ENCODE measurements around the gene RBMS1.

Gene RBMS1

DNA sequence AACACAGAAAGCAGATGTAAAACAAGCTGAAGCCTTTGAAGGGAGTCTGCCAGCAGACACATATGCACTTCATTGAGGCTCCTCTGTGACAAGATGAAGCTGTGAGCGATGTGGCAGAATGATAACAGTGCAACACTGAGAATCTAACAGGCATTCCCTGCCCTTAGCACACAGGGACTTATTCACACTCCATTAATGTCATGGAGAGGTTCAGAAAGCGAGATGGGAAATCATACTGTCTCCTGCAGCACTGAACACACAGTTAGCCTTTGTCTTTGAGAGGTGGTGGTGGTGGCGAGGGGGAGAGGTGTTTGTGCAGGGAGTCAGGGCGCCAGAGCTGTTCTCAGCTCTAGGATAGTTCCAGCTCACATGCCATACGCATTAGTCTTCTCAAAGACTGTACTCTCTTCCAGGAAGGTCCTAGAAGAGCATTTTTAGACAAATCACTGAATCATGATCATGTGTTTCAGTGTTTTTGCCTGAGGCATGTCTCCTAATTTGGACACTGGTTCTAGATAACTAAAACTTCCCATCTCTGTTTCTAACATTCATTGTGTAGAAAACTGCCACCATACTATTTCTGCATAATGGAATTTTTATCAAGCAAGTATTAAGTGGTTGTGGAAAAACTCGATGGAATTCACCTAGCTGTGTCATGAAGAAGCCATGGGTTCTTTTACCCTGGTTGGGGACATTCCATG lies 200.1 kb downstream of the RBMS1 start:
- no peak overlapping the region for H3K9ac ChIP-seq
- peaks cover 15% of the 10 kb centered on the region for H3K4me1 ChIP-seq (ENCODE audit: low read depth, poor library complexity, severe bottlenecking)
- H3K36me3 ChIP-seq (ENCODE audit: insufficient read depth), result no peaks in the 10 kb centered on the region
- H3K4me3 ChIP-seq (IDR thresholded peaks at IDR 0.05; ENCODE audit: insufficient read depth, low read depth, low read length), result no peak overlapping the region
- no peaks in the 10 kb centered on the region for H4K20me1 ChIP-seq (ENCODE audit: insufficient read depth)
- H2AFZ ChIP-seq (ENCODE audit: low read depth), result no peak overlapping the region
- H3K27me3 ChIP-seq (ENCODE audit: insufficient read depth, low read depth), result no peaks in the 10 kb centered on the region
- TF ChIP-seq, protein P1, sequence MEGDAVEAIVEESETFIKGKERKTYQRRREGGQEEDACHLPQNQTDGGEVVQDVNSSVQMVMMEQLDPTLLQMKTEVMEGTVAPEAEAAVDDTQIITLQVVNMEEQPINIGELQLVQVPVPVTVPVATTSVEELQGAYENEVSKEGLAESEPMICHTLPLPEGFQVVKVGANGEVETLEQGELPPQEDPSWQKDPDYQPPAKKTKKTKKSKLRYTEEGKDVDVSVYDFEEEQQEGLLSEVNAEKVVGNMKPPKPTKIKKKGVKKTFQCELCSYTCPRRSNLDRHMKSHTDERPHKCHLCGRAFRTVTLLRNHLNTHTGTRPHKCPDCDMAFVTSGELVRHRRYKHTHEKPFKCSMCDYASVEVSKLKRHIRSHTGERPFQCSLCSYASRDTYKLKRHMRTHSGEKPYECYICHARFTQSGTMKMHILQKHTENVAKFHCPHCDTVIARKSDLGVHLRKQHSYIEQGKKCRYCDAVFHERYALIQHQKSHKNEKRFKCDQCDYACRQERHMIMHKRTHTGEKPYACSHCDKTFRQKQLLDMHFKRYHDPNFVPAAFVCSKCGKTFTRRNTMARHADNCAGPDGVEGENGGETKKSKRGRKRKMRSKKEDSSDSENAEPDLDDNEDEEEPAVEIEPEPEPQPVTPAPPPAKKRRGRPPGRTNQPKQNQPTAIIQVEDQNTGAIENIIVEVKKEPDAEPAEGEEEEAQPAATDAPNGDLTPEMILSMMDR (conservative IDR thresholded peaks at IDR 0.05; ENCODE audit: low read depth, low read length), result no peak
- H3K27ac ChIP-seq, result no peak overlapping the region
- no peak overlapping the region for H3K4me2 ChIP-seq
- no peaks in the 10 kb centered on the region for H3K79me2 ChIP-seq (ENCODE audit: insufficient read depth, low read depth)

DNA sequence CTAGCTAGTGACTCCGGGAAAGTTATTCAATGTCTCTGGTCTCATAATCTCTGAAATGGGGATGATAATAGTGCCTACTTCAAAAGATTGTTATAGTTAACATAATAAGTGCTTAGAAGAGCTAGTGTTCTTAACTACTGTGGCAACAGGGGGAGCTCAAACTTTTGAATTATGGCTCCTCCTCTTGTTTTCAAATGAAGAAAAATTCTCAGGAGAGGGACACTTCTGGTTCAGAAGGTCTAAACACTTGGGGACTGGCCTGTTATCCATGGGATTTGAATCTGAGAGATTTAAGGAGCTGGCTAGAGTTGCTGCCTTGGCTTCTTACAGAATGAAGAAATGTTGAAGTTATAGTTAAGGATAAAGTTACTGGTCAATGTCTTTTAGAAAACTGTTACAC lies 201.4 kb downstream of the RBMS1 start:
- no peak overlapping the region for H2AFZ ChIP-seq (ENCODE audit: low read depth)
- H3K4me1 ChIP-seq (ENCODE audit: low read depth, poor library complexity, severe bottlenecking), result peaks cover 8% of the 10 kb centered on the region
- no peak overlapping the region for H3K27ac ChIP-seq
- TF ChIP-seq, protein P1 (conservative IDR thresholded peaks at IDR 0.05; ENCODE audit: low read depth, low read length), result no peak
- H3K79me2 ChIP-seq (ENCODE audit: insufficient read depth, low read depth), result no peaks in the 10 kb centered on the region
- no peaks in the 10 kb centered on the region for H3K27me3 ChIP-seq (ENCODE audit: insufficient read depth, low read depth)
- H3K36me3 ChIP-seq (ENCODE audit: insufficient read depth), result no peaks in the 10 kb centered on the region
- no peak overlapping the region for H3K4me2 ChIP-seq
- H3K9ac ChIP-seq, result no peak overlapping the region
- H4K20me1 ChIP-seq (ENCODE audit: insufficient read depth), result no peaks in the 10 kb centered on the region
- H3K4me3 ChIP-seq (IDR thresholded peaks at IDR 0.05; ENCODE audit: insufficient read depth, low read depth, low read length), result no peak overlapping the region

DNA sequence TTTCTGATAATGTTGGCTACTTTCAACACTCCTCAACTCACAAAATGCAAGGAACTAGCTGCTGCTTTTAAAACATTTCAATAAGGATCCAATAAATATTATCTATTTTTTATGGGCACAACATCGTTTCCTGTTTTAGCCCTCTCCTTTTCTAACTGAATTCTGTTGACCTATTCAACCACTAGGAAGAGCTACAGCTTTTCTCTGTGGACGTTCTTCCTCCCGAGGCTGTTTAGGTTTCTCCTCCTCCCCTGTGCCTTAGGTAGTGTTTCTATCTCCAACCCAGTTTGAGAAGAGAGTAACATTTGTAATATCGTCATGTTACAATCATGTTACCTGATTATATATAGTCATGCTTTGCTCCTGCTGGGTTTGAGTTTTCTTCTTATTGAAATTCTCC lies 202.2 kb downstream of the RBMS1 start:
- Histone ChIP-seq H3K36me3 (ENCODE audit: insufficient read depth) (no peaks in the 10 kb centered on the region), H3K27ac (no peak overlapping the region), H3K4me1 (ENCODE audit: low read depth, poor library complexity, severe bottlenecking) (no peaks in the 10 kb centered on the region), H4K20me1 (ENCODE audit: insufficient read depth) (no peaks in the 10 kb centered on the region), H3K4me3 (IDR thresholded peaks at IDR 0.05; ENCODE audit: insufficient read depth, low read depth, low read length) (no peak overlapping the region), H3K4me2 (no peak overlapping the region), H3K9ac (no peak overlapping the region), H3K79me2 (ENCODE audit: insufficient read depth, low read depth) (no peaks in the 10 kb centered on the region), H2AFZ (ENCODE audit: low read depth) (no peak overlapping the region), H3K27me3 (ENCODE audit: insufficient read depth, low read depth) (no peaks in the 10 kb centered on the region)
- TF ChIP-seq, protein P1 (conservative IDR thresholded peaks at IDR 0.05; ENCODE audit: low read depth, low read length), result no peak

DNA sequence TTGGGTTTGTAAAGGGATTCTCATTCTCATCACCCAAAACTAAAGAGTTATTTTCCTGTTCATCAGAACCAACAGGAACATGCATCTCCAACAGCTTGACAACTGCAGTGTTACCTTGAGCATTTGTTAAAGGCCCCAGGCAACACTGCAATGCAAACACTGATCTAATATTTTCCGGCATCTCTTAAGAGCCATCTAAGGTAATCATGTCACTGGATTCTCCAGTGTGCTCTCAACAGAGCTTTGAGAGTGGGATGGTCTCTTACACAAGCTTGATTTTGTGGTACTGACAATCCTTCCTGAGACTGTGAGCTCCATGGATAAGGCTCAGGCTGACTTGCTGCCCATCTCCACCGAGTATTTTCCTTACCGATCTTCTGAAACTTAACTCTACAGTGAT lies 203.0 kb downstream of the RBMS1 start:
- Histone ChIP-seq H3K9ac (no peak overlapping the region), H3K27me3 (ENCODE audit: insufficient read depth, low read depth) (no peaks in the 10 kb centered on the region), H2AFZ (ENCODE audit: low read depth) (no peak overlapping the region), H3K27ac (no peak overlapping the region), H3K4me2 (no peak overlapping the region), H3K4me3 (IDR thresholded peaks at IDR 0.05; ENCODE audit: insufficient read depth, low read depth, low read length) (no peak overlapping the region), H3K79me2 (ENCODE audit: insufficient read depth, low read depth) (no peaks in the 10 kb centered on the region), H3K36me3 (ENCODE audit: insufficient read depth) (no peaks in the 10 kb centered on the region), H3K4me1 (ENCODE audit: low read depth, poor library complexity, severe bottlenecking) (no peaks in the 10 kb centered on the region), H4K20me1 (ENCODE audit: insufficient read depth) (no peaks in the 10 kb centered on the region)
- TF ChIP-seq, protein P1 (conservative IDR thresholded peaks at IDR 0.05; ENCODE audit: low read depth, low read length), result no peak
